DOHH2 (cell line): ENCODE data around the gene RASGEF1C.

Experiments used
- CTCF ChIP-seq: fragments of 200-600 bp; sonication (generic); IDR thresholded peaks from one replicate; pipeline ENCODE4 v1.5.1; 2014; ENCODE audit warnings: antibody characterized with exemption, mild to moderate bottlenecking, low read depth, low read length; ENCODE audit not compliant: poor library complexity, severe bottlenecking
- EZH2phosphoT487 ChIP-seq: fragments of 200-600 bp; sonication (generic); IDR thresholded peaks from 2 replicates; pipeline ENCODE4 v1.6.1; 2017; ENCODE audit warnings: borderline replicate concordance, mild to moderate bottlenecking, antibody characterized with exemption, low read length, moderate library complexity, mixed read lengths

GRCh38 chr5:180138976-180139730 is 69.9 kb downstream of the RASGEF1C start:
- TF ChIP-seq CTCF (no peak), EZH2phosphoT487 (no peak)
